ENCODE data around the gene PTPN21.

Gene PTPN21

DNA sequence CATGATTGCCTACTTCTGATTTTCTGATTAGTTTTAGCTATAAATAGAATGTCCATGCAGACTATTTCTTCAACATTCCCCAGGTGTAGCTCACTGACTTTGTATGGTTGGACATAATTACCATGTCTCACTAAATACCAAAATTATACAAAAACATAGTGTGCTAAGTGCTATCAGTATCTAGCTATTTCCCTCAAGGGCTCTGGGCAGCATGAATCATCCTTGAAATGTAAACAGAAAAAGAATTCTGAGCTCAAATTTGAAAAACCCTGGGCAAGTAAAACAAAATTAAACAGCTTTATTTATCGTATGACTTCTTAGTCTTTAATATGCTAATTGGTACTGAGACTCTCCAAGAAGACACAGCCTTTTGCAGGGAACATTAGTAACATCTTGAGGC, 86.4 kb downstream of the PTPN21 start:
- DNase-seq (ENCODE audit: low spot score): peak; percentile 50

- DNase-seq (ENCODE audit: low spot score): peak; percentile 28
These were observed 91.5 kb downstream of the PTPN21 start for GRCh38 chr14:88463318-88463717.

DNA sequence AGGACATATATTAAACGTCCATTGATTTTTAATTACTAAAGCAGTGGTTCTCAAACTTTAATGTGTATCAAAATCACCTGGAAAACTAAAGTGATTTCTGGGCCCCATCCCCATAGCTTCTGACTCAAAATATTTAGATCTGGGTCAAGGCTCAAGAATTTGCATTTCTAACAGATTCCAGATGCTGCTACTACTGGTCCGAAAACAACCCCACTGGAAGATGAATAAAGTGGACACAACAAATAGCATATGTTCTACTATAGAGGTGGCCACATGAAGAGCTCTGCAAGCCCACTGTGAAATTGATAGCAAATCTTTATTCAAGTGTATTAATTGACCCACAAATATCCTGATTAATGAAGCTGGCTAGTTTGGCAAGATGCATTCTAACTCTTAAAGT, 99.9 kb downstream of the PTPN21 start:
- no peak for DNase-seq (ENCODE audit: low spot score)

DNA sequence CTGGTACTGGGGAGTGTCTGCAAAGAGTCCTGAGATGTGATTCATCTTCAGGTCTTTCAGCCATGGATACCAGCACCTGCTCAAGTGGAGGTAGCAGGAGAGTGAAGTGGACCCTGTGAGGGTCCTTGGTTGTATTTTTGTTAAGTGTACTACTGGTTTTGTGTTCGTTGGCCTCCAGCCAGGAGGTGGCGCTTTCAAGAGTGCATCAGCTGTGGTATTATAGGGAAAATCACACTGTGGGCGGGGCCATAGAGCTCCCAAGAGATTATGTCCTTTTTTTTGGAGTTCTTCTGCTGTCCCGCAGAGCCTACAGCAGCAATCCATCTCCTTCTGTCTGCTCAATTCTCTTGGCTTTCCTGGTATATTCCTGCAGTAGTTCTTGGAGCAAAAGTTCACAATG, 102.6 kb downstream of the PTPN21 start:
- no peak for DNase-seq (ENCODE audit: low spot score)

DNA sequence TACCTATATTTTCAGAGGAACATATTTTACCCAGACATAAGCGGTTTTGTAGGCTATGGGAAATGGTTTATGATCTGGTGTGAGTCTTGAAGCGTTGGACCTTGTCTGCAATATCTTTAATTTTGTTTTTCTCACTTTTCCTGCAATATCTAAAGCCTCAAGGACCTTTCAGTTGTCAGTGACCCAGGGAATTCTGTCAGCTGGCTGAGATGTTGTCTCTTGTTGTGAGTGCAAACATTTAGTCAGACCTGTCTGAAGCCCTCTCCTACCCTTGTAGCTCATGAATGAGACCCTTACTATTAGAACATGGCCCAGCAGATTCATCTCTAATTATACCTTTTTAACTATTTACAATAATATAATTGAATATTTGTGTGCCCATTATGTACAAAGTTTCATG, 115.7 kb downstream of the PTPN21 start:
- DNase-seq (ENCODE audit: low spot score): no peak

- DNase-seq (ENCODE audit: low spot score): no peak
These were observed 117.1 kb downstream of the PTPN21 start for GRCh38 chr14:88437658-88438057.

DNA sequence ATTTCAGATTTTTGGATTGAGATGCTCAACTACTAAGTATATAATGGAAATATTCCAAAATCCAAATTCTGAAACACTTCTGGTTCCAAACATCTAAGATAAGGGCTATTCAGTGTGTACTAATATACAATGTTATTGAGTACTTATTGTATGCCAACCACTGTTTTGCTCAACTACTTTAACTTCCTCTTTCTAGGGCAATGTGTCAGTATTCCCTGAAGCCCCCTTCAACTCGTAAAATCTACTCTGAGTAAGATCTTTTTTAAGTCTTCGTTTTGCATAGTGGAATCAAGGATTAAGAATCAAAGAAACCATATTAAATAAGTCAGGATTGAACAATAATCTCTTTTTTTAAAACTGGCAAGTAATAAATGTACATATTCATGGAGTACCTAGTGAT, 123.8 kb downstream of the PTPN21 start:
- no peak for DNase-seq (ENCODE audit: low spot score)

DNA sequence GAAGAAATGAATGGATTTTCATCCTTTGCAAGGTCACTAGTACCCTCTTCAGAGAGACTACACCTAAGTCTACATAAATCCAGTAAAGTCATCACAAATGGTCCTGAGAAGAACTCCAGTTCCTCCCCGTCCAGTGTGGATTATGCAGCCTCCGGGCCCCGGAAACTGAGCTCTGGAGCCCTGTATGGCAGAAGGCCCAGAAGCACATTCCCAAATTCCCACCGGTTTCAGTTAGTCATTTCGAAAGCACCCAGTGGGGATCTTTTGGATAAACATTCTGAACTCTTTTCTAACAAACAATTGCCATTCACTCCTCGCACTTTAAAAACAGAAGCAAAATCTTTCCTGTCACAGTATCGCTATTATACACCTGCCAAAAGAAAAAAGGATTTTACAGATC, 128.5 kb downstream of the PTPN21 start:
- DNase-seq (ENCODE audit: low spot score): no peak

DNA sequence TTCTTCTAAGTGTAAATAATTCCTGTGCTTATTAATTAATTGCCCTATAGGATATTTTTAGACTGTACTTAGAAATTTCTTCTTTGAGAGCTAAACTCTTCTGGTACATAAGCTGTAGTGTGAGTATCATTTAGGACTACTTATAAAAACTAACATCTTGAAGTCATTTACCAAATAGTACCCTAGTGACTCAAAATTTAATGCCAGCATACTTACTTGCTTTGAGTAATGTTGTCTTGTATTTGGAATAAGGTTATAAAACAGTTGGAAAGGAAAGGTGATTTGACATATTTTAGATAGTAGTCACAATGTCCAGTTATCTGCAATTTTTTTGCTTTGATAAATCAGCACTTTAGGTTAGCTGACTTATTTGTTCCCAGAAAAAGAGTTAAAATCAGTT, 130.2 kb downstream of the PTPN21 start:
- DNase-seq (ENCODE audit: low spot score): no peak

- DNase-seq (ENCODE audit: low spot score): peak; percentile 3
These were observed 131.7 kb downstream of the PTPN21 start for GRCh38 chr14:88422919-88423650.

DNA sequence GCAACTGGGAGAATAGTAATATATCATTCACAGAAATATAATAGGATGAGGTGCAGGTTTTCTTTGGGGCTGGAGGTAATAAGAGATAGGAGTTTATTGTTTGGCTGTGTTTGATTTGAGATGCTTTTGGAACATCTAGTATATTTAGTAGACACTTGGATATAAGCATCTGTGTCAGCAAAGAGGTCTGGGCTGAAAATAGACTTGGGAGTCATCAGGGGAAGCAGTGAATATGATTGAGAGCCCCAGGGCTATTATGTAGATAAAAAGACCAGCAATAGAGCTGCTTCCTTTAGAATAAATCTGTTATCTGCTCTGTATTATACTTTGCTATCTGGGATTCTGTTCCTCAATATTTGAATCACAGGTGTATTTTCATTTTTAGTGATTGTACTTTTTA, 132.8 kb downstream of the PTPN21 start:
- DNase-seq (ENCODE audit: low spot score): no peak

DNA sequence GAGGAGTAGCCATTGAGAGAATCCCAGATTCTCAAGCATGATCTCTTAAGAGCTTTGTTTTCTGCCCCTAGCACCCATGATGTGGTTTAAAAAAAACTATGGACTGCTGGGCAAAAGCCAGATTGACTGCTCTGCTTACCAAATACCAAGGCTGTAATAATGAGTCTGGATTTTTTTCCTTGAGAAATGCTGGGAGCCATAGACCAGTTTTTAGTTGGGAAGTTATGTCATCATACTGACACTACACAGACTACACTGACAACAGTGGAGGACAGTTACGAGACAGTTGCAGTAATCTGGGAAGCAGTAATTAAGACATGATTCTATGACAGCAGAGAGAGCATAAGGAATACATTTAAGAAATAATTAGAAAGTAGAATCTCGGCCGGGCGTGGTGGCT, 133.5 kb downstream of the PTPN21 start:
- no peak for DNase-seq (ENCODE audit: low spot score)

- DNase-seq (ENCODE audit: low spot score): no peak
These were observed 134.6 kb downstream of the PTPN21 start for GRCh38 chr14:88420187-88420586.

GRCh38 chr14:88417594-88417993, 137.2 kb downstream of the PTPN21 start:
- no peak for DNase-seq (ENCODE audit: low spot score)

All from COLO829 (cell line).